ENCODE data around the gene MEIKIN. TPM values are rescaled to one million over a fixed set of nuclear protein-coding genes. Genes with fewer than 3 reads are reported as not detected.

Gene MEIKIN
- polyA plus RNA-seq, 1 donor (not counting 4 experiments of a cell fraction or from before 2014, with no cell fraction given) = not detected

DNA sequence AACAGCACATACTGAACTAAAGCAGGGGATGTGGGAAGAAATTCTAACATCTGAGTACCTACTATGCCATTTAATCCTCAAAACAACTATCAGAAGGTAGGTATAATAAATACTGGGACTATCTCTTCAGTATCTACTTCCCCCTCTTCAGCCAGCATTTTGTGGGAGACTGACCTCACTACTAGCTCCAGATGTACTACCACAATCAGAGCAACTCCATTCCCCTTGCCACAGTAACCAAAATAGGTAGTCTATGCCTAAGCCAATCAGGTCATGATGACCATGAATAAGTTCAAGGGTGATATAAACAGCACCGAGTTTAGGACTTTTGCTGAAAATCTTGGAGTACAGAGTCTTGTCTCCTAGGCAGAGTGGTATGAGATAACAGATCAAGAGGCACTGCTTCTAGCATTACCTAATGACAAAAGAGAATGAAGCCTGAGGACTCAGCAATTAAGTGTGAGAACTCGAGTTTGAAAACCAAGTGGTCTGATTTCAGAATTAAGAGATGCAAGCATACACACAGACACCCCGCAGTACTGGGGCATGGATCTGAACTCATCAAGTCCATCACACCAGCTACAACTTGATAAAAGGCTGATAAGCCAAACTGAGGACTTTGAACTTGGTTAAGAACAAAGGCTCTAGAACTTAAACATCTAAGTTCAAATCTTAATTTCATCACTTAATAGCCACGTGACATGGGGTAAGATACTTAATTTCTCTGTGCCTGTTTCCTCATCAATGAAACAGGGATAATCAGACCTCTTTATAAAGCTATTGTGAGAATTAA lies 158.4 kb downstream of the MEIKIN start:
- no peaks in the 10 kb centered on the region for H3K9me1 ChIP-seq (ENCODE audit: control insufficient read depth, extremely low read depth, insufficient read depth, low read length)
- no peak overlapping the region for H3K27ac ChIP-seq (ENCODE audit: control insufficient read depth, insufficient read depth, low read length)
- H3K79me2 ChIP-seq (ENCODE audit: control insufficient read depth, insufficient read depth, low read length) = peaks cover 91% of the 10 kb centered on the region
- H2AFZ ChIP-seq (ENCODE audit: control insufficient read depth, low read length) = no peak overlapping the region
- no peak overlapping the region for H3K4me3 ChIP-seq (ENCODE audit: control insufficient read depth in 2 of 3, extremely low read depth in 1 of 3, insufficient read depth in 2 of 3, low read depth in 1 of 3, low read length in 3 of 3)
- no peaks in the 10 kb centered on the region for H3K27me3 ChIP-seq (ENCODE audit: control insufficient read depth, extremely low read depth, insufficient read depth, low read length)
- DNase-seq (ENCODE audit: low read depth, low spot score) (no peak), FAIRE-seq (no peak)
- TF ChIP-seq EZH2 (IDR thresholded peaks at IDR 0.05; ENCODE audit: low read length) (no peak), CTCF (optimal IDR thresholded peaks at IDR 0.05 in 1 of 3, IDR thresholded peaks at IDR 0.05 in 1 of 3, conservative IDR thresholded peaks at IDR 0.05 in 1 of 3; ENCODE audit: extremely low read depth in 1 of 3, insufficient read depth in 2 of 3, low read length in 3 of 3) (no peak)
- H3K4me2 ChIP-seq (ENCODE audit: control insufficient read depth, extremely low read depth, insufficient read depth, low read depth, low read length) = no peak overlapping the region
- no peaks in the 10 kb centered on the region for H3K4me1 ChIP-seq (ENCODE audit: control insufficient read depth, extremely low read depth, insufficient read depth, low read length)
- no peak overlapping the region for H3K9ac ChIP-seq (ENCODE audit: control insufficient read depth, extremely low read depth, insufficient read depth, low read length)
- H4K20me1 ChIP-seq (ENCODE audit: control insufficient read depth, extremely low read depth, insufficient read depth, low read length) = peaks cover 8% of the 10 kb centered on the region
- dilution Hi-C loops (cut with MboI; ENCODE audit: extremely low pct_ligation_motif_present, low sequenced_read_pairs) = no loop called here
- H3K36me3 ChIP-seq (ENCODE audit: control insufficient read depth in 2 of 2, extremely low read depth in 1 of 2, insufficient read depth in 2 of 2, low read length in 2 of 2) = no peaks in the 10 kb centered on the region
- no peaks in the 10 kb centered on the region for H3K9me3 ChIP-seq (ENCODE audit: control insufficient read depth, low read depth, low read length)

DNA sequence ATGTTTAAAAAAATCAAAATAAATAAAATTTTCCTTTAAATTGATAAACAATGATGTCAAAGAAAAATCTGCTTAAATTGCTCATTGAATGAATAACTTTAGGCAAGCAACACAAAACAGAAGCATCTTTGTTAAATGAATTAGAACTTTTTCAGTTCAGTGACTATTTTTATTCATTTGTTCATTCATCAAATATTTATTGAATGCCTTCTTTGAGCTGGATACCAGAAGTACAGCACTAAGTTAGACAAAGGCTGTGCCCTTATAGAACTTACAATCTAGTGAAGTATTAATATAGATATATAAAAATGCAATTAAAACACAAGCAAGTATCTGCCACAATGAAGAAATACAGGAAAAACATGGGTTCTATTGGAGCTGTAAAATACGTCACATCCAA lies 159.4 kb downstream of the MEIKIN start:
- DNase-seq (ENCODE audit: low read depth, low spot score) = no peak
- H3K4me3 ChIP-seq (ENCODE audit: control insufficient read depth in 2 of 3, extremely low read depth in 1 of 3, insufficient read depth in 2 of 3, low read depth in 1 of 3, low read length in 3 of 3) = no peak overlapping the region
- no peak for FAIRE-seq
- no peak overlapping the region for H3K9ac ChIP-seq (ENCODE audit: control insufficient read depth, extremely low read depth, insufficient read depth, low read length)
- peaks cover 93% of the 10 kb centered on the region for H3K79me2 ChIP-seq (ENCODE audit: control insufficient read depth, insufficient read depth, low read length)
- no peak overlapping the region for H3K4me2 ChIP-seq (ENCODE audit: control insufficient read depth, extremely low read depth, insufficient read depth, low read depth, low read length)
- no peaks in the 10 kb centered on the region for H3K36me3 ChIP-seq (ENCODE audit: control insufficient read depth in 2 of 2, extremely low read depth in 1 of 2, insufficient read depth in 2 of 2, low read length in 2 of 2)
- H3K9me1 ChIP-seq (ENCODE audit: control insufficient read depth, extremely low read depth, insufficient read depth, low read length) = no peaks in the 10 kb centered on the region
- H3K27ac ChIP-seq (ENCODE audit: control insufficient read depth, insufficient read depth, low read length) = no peak overlapping the region
- no peaks in the 10 kb centered on the region for H3K9me3 ChIP-seq (ENCODE audit: control insufficient read depth, low read depth, low read length)
- no peak overlapping the region for H2AFZ ChIP-seq (ENCODE audit: control insufficient read depth, low read length)
- peaks cover 8% of the 10 kb centered on the region for H4K20me1 ChIP-seq (ENCODE audit: control insufficient read depth, extremely low read depth, insufficient read depth, low read length)
- no peaks in the 10 kb centered on the region for H3K27me3 ChIP-seq (ENCODE audit: control insufficient read depth, extremely low read depth, insufficient read depth, low read length)
- H3K4me1 ChIP-seq (ENCODE audit: control insufficient read depth, extremely low read depth, insufficient read depth, low read length) = no peaks in the 10 kb centered on the region
- dilution Hi-C loops (cut with MboI; ENCODE audit: extremely low pct_ligation_motif_present, low sequenced_read_pairs) = no loop called here
- no peak for TF ChIP-seq CTCF (optimal IDR thresholded peaks at IDR 0.05 in 1 of 3, IDR thresholded peaks at IDR 0.05 in 1 of 3, conservative IDR thresholded peaks at IDR 0.05 in 1 of 3; ENCODE audit: extremely low read depth in 1 of 3, insufficient read depth in 2 of 3, low read length in 3 of 3)
- TF ChIP-seq EZH2 (IDR thresholded peaks at IDR 0.05; ENCODE audit: low read length) = no peak

Data from keratinocyte (primary cell).